ENCODE data around the gene FKBP1A. TPM values are rescaled to one million over a fixed set of nuclear protein-coding genes. Genes with fewer than 3 reads are reported as not detected.

FKBP1A gene
- total RNA-seq, 1 donor from 2014 or later: 187 TPM

DNA sequence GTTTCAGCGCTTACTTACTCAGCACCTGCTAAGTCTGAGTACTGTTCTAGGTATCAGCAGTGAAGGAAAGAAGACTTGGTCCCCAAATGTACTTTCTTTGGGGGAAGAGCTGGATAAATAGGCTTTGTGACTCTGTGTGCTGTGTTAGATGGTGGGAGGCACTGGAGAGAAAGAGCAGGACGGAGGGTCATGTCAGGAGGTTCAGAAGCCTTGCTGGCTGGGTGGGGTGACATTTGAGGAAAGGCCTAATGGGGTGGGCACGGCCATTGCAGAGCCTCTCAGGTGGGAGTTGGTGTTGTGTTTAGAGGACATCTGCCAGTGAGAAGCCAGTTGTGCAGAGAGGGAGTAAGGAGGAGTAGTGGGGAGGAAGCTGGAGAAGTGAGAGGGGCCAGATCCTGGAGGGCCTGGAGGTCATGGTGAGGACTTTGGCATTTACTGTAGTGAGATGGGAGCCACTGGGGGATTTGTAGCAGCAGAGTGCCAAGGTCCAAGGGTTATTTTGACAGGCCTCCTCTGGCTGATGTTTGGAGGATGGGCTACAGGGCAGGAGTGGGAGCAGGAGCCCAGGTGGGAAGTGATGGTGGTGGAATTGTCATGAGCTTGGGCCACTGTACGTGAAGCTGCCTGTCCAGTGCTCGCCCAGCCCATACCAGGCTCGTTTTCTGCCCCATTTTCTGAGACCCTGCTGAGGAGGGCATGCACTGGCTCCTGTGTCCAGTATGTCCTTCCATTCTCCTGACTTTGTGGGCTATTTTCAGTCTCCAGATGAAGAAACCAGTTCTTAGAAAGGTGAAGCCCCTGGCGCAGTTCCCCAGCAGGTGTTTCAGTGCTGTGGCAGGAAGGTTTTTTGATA, 64.8 kb downstream of the FKBP1A start:
- Mint-ChIP-seq H3K4me1 (ENCODE audit: unreplicated experiment) (peaks cover 8% of the 10 kb centered on the region), H3K9me3 (ENCODE audit: unreplicated experiment) (no peaks in the 10 kb centered on the region), H3K27me3 (ENCODE audit: unreplicated experiment) (no peaks in the 10 kb centered on the region), H3K4me3 (ENCODE audit: unreplicated experiment) (no peak overlapping the region), H3K36me3 (ENCODE audit: unreplicated experiment) (peaks cover 2% of the 10 kb centered on the region), H3K27ac (ENCODE audit: unreplicated experiment) (peak overlapping the region; percentile 52)
- TF ChIP-seq, protein P1, sequence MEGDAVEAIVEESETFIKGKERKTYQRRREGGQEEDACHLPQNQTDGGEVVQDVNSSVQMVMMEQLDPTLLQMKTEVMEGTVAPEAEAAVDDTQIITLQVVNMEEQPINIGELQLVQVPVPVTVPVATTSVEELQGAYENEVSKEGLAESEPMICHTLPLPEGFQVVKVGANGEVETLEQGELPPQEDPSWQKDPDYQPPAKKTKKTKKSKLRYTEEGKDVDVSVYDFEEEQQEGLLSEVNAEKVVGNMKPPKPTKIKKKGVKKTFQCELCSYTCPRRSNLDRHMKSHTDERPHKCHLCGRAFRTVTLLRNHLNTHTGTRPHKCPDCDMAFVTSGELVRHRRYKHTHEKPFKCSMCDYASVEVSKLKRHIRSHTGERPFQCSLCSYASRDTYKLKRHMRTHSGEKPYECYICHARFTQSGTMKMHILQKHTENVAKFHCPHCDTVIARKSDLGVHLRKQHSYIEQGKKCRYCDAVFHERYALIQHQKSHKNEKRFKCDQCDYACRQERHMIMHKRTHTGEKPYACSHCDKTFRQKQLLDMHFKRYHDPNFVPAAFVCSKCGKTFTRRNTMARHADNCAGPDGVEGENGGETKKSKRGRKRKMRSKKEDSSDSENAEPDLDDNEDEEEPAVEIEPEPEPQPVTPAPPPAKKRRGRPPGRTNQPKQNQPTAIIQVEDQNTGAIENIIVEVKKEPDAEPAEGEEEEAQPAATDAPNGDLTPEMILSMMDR (IDR thresholded peaks at IDR 0.05): no peak
- peak; percentile 73 for DNase-seq (ENCODE audit: extremely low spot score, unreplicated experiment)

DNA sequence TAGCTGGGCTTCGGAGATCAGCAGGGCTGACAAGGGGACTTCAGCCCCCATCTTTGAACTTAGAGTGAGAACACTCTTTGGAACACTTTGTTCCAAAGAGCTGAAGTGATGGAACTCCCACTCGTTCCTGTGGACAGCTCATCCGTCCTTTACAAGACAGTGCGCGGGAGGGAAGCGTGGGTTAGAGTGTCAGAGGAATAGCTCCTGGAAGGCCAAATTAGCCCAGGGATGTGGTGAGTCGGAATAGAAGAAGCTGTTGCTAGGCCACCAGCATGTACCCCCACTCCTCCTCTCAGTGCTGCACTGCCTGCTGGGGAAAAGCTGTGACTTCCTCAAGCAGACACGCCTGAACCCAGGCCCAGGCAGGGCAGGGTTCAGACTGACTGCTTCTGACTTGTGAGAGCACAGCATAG, 65.6 kb downstream of the FKBP1A start:
- TF ChIP-seq, protein P1 (IDR thresholded peaks at IDR 0.05): no peak
- DNase-seq (ENCODE audit: extremely low spot score, unreplicated experiment): peak; percentile 44
- Mint-ChIP-seq H3K9me3 (ENCODE audit: unreplicated experiment) (no peaks in the 10 kb centered on the region), H3K27me3 (ENCODE audit: unreplicated experiment) (no peaks in the 10 kb centered on the region), H3K4me3 (ENCODE audit: unreplicated experiment) (no peak overlapping the region), H3K36me3 (ENCODE audit: unreplicated experiment) (peaks cover 2% of the 10 kb centered on the region), H3K27ac (ENCODE audit: unreplicated experiment) (peak overlapping the region; percentile 12), H3K4me1 (ENCODE audit: unreplicated experiment) (peaks cover 8% of the 10 kb centered on the region)

DNA sequence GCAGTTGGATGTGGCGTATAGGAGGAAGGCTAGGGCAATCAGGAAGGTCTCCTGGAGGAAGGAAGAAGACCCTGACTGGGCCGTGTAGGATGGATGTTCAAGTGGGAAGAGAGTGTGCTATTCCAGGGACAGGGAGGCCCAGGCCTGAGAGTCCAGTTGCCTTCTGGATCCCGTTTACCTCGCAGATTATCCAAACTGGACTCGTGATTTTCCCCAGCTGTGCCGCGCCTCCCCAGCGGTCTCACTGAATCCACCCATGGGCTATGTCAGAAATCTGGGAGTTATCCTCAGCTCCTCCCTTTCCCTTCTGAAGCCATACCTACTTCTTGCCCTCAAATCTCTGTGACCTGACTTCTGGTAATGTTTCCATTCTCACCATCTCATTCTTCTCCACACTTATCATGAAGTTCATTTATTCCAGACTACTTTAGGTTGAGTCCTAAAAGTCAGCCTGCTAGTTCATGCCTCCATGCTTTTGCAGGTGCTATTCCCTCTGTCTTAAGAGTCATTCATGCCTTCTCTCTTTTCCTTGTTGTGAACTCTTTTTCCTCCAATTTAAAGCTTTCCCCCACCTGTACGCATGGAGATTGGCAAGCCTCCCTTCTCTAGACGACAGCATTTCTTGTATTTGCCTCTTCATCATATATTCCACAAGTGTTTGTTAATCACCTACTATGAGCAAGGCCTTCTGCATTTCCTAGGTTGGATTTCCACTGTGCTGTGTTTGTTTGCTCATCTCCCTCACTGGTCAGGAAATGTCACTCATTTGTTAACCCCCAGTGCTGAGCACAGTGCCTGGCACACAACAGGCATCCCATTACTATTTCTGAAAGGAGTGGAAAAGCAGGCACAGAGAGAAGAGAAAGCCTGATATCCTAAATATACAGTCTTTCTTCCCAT, 66.6 kb downstream of the FKBP1A start:
- Mint-ChIP-seq H3K4me1 (ENCODE audit: unreplicated experiment) (peaks cover 8% of the 10 kb centered on the region), H3K27me3 (ENCODE audit: unreplicated experiment) (no peaks in the 10 kb centered on the region), H3K9me3 (ENCODE audit: unreplicated experiment) (no peaks in the 10 kb centered on the region), H3K4me3 (ENCODE audit: unreplicated experiment) (no peak overlapping the region), H3K36me3 (ENCODE audit: unreplicated experiment) (no peaks in the 10 kb centered on the region), H3K27ac (ENCODE audit: unreplicated experiment) (no peak overlapping the region)
- peak; percentile 44 for DNase-seq (ENCODE audit: extremely low spot score, unreplicated experiment)
- TF ChIP-seq, protein P1 (IDR thresholded peaks at IDR 0.05): no peak

DNA sequence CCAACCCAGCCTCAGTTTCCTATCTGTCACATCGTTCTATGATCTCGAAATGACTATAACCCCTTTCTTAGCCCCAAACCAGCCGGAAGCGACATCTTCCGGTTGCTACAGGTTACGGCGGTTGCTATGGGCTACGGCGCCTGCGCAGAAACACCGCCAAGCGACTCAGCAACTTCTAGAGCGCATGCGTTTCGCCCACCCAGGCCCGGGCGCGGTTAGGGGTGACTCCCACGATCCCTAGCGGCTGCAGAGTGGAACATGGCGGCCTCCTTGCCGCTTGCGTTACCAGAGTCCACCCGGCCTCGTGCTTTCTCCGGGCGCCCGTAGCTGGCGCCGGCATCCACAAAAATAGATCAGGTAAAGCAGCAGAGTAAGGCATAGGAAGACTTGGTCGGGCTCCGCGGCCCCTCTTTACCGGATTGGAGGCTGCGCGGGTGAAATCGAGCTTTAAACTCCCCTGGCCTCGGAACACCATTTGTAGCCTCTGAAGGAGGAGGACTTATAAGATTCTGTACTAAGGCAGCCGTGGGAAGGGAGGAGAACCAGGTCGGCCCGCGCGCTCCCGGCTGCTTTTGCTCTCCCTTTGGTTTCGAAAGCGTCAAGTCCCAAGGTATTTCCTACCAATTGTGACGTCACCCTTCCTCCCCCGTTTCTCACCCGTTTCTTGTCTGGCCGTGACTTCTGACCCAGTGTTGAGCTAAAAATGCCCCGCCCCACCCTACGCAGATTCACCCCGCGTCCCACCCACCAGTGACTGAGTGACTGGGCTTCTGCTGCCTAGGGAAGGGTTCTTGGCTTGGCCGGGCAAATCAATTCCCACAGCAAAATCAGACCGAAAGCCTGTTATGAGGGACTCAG, 67.5 kb downstream of the FKBP1A start:
- Mint-ChIP-seq H3K27ac (ENCODE audit: unreplicated experiment) (no peak overlapping the region), H3K4me3 (ENCODE audit: unreplicated experiment) (no peak overlapping the region), H3K9me3 (ENCODE audit: unreplicated experiment) (no peaks in the 10 kb centered on the region), H3K36me3 (ENCODE audit: unreplicated experiment) (no peaks in the 10 kb centered on the region), H3K27me3 (ENCODE audit: unreplicated experiment) (no peaks in the 10 kb centered on the region), H3K4me1 (ENCODE audit: unreplicated experiment) (peaks cover 8% of the 10 kb centered on the region)
- TF ChIP-seq, protein P1 (IDR thresholded peaks at IDR 0.05): peak; percentile 15
- DNase-seq (ENCODE audit: extremely low spot score, unreplicated experiment): peak; percentile 99
